ENCODE data around the gene URB1.

GRCh38 chr21:32364387-32364786 is 28.4 kb downstream of the URB1 start:
- no peak for TF ChIP-seq POLR2A (IDR thresholded peaks at IDR 0.05; ENCODE audit: low read length)
- TF ChIP-seq GATA1 (IDR thresholded peaks at IDR 0.05; ENCODE audit: low read depth, low read length), result no peak

Measured in erythroblast (primary cell).